ENCODE results near the gene TCF7L2. TPM values are rescaled to one million over a fixed set of nuclear protein-coding genes. Genes with fewer than 3 reads are reported as not detected.

Gene TCF7L2
- total RNA-seq, 2 experiments from 2014 or later: 0.65 to 0.67 TPM

- CTCF ChIA-PET: no interaction called here
- POLR2A ChIA-PET: no interaction called here
These were observed 87.2 kb downstream of the TCF7L2 start for GRCh38 chr10:113037218-113037617.

GRCh38 chr10:113038183-113038582, 88.1 kb downstream of the TCF7L2 start:
- ChIA-PET CTCF (no interaction called here), POLR2A (no interaction called here)

GRCh38 chr10:113038985-113039384, 88.9 kb downstream of the TCF7L2 start:
- ChIA-PET CTCF (no interaction called here), POLR2A (no interaction called here)

- POLR2A ChIA-PET: no interaction called here
- CTCF ChIA-PET: no interaction called here
These were observed 91.3 kb downstream of the TCF7L2 start for GRCh38 chr10:113041324-113041723.

- POLR2A ChIA-PET: no interaction called here
These were observed 92.0 kb downstream of the TCF7L2 start for GRCh38 chr10:113041841-113042750.

GRCh38 chr10:113042868-113043267, 92.8 kb downstream of the TCF7L2 start:
- CTCF ChIA-PET: no interaction called here
- POLR2A ChIA-PET: no interaction called here

More at GRCh38 chr10:113041841-113042750, 92.0 kb downstream of the TCF7L2 start:
- CTCF ChIA-PET: no interaction called here

- ChIA-PET POLR2A (no interaction called here), CTCF (no interaction called here)
These were observed 94.1 kb downstream of the TCF7L2 start for GRCh38 chr10:113044016-113044755.

GRCh38 chr10:113045147-113046055, 95.4 kb downstream of the TCF7L2 start:
- ChIA-PET POLR2A (no interaction called here), CTCF (no interaction called here)

- POLR2A ChIA-PET: no interaction called here
These were observed 97.1 kb downstream of the TCF7L2 start for GRCh38 chr10:113047151-113047550.

GRCh38 chr10:113047605-113047962, 97.5 kb downstream of the TCF7L2 start:
- CTCF ChIA-PET: no interaction called here
- POLR2A ChIA-PET: no interaction called here

More at GRCh38 chr10:113047151-113047550, 97.1 kb downstream of the TCF7L2 start:
- CTCF ChIA-PET: no interaction called here

GRCh38 chr10:113047963-113048781, 98.1 kb downstream of the TCF7L2 start:
- ChIA-PET CTCF (no interaction called here), POLR2A (no interaction called here)

- CTCF ChIA-PET: no interaction called here
- POLR2A ChIA-PET: no interaction called here
These were observed 99.8 kb downstream of the TCF7L2 start for GRCh38 chr10:113049881-113050280.

GRCh38 chr10:113052076-113052830, 102.2 kb downstream of the TCF7L2 start:
- ChIA-PET POLR2A (no interaction called here), CTCF (no interaction called here)

GRCh38 chr10:113053091-113053490, 103.0 kb downstream of the TCF7L2 start:
- CTCF ChIA-PET: interaction anchor here (0.6 kb wide), 1 partner anchor 410 kb away, joined by 3 read pairs; no protein-coding TSS in a partner anchor

GRCh38 chr10:113053881-113054280, 103.8 kb downstream of the TCF7L2 start:
- ChIA-PET POLR2A (no interaction called here), CTCF (no interaction called here)

More at GRCh38 chr10:113053091-113053490, 103.0 kb downstream of the TCF7L2 start:
- POLR2A ChIA-PET: no interaction called here

- CTCF ChIA-PET: no interaction called here
- POLR2A ChIA-PET: no interaction called here
These were observed 105.4 kb downstream of the TCF7L2 start for GRCh38 chr10:113055458-113055857.

GRCh38 chr10:113056030-113056429, 106.0 kb downstream of the TCF7L2 start:
- CTCF ChIA-PET: no interaction called here
- POLR2A ChIA-PET: no interaction called here

- ChIA-PET CTCF (no interaction called here), POLR2A (no interaction called here)
These were observed 106.5 kb downstream of the TCF7L2 start for GRCh38 chr10:113056441-113057021.

Data from activated CD8-positive, alpha-beta memory T cell treated with anti-CD3 and anti-CD28 coated beads for 36 hours (primary cell).